ENCODE measurements around the gene EPHB3.

EPHB3 gene

GRCh38 chr3:184561913-184562877 is 610 bp downstream of the EPHB3 start:
- peak in 1 of 10 donors; percentile 72 for DNase-seq
- intact Hi-C loops (cut with DNase I) = loop anchor here (1.0 kb wide), 2 partner anchors 165 to 215 kb away; no protein-coding TSS in a partner anchor

DNA sequence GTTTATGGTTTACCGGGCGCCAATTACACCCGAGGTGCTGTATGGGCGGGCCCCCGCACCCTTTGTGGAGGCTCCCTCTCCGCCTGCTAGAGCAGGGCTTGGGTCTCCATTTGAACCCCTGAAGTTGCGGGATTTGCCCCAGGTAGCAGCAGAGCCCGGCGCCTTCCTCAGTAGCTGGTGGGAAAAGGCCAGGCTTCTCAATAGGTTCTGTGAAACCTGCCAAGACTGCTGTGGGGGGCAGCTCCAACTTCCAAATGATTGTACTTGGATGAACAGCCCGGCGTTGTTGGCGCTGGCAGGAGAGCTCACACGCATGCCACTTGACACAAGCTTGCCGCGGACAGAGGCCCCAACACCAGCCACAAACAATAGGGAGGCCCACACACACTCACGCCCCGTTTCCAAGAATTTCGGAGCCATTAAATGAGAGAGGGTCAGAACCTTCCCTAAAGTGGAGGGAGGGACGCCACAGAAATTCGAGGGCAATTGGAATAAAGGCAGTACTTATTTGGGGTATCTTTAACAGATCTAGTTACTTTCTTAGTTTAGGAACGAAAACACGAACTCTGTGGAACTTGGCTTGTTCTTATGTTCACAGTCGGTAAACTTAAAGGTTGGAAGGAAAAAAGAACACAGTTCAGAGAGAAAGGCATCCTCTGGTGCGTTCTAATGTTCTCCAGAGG is 1.4 kb downstream of the EPHB3 start:
- intact Hi-C loops (cut with DNase I) = no loop called here
- DNase-seq = peak in 4 of 10 donors; percentile 41 to 86 (median 66)

DNA sequence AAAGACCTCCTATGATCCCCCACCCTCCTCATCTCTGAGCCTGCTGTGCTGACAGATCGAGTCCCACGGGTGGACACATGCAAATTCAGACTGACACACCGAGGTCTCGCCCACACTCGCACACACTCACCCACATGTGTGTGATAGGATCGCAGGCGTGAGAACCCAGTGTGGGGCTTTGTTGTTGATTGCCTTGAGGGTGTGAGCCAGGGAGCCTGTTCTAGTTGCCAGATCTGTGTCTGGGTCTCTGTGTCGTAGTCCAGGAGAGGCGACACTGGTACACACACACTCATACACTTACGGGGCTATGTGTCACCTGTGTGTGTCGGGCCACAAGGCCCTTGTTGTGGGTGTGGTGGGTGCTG is 2.0 kb downstream of the EPHB3 start:
- peak in 2 of 10 donors; percentile 69 to 81 for DNase-seq
- intact Hi-C loops (cut with DNase I) = no loop called here

- intact Hi-C loops (cut with DNase I) = no loop called here
- peak in 2 of 10 donors; percentile 63 to 64 for DNase-seq
Measured at GRCh38 chr3:184563941-184564684, 2.5 kb downstream of the EPHB3 start.

DNA sequence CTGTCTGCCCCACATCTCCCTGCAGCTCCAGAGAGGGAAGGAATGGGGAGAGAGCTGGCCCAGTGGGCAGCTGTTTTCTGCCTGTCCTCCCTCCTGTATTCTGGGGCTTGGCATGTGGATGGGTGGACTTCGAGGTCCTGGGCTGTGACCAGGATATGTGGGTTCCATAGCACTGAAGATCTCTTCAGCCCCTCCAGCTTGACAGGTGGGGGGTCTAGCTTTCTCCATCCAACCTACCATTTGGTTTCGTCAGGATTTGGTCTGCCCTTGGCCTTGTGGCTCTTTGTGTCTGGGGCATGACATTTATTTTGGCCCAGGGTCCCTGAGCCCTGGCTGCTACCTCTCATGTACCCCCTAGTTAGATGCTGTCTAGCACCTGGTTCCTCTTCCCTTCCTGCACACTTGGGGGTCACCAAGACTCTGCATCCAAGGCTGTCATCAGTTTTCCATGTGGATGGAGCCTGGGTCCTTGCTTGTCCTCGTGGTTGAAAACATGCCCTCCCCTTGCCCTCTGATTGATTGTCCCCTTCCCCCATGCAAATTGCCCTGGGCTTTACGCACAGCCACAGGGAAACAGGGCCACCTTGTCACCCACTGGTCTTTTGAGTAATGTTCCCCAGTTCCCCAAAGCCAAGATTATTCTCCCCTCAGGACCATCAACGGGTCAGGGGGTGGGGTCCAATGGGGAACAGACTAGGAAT is 3.2 kb downstream of the EPHB3 start:
- DNase-seq = peak in 3 of 10 donors; percentile 30 to 37 (median 32)
- intact Hi-C loops (cut with DNase I) = no loop called here

DNA sequence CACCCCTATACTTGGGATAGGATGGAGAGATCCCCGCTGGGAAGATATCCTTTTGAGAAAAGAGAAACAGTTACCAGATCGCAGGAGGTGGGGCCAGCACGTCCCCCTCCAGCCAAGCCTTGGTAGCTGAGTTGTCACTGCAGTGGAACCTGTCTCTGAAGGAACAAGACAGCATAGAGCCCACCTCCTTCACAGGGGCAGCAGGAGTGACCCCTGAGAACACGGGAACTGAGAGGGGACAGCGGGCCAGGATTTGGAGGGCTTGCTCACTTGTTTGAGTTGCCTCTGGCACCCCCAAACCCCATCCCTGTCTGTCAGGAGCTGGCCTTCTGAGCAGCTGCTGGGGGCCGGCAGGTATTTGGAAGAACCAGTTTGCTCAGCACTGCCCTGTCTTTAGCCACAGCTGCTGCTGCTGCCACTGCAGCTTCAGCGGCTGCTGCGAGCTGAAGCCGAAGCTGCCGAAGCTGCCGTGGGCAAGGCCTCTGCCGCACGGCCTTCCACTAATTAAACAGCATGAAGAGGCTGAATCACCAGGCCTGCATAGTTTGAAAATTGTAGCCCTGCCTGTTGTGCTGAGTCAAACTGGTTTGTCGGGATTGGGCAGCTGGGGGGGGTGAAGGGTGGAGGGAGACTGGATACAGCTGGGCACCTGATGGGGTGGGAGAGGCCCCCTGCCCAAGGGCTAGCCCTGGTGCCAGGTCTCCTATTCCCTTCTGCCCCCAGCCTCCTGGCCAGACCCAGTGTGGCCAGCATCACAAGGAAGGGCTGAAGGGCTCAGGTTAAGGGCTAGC is 4.0 kb downstream of the EPHB3 start:
- intact Hi-C loops (cut with DNase I) = no loop called here
- peak in 5 of 10 donors; percentile 45 to 93 (median 85) for DNase-seq

GRCh38 chr3:184566441-184567414 is 5.1 kb downstream of the EPHB3 start:
- DNase-seq = peak in 2 of 10 donors; percentile 68 to 74
- intact Hi-C loops (cut with DNase I) = no loop called here

DNA sequence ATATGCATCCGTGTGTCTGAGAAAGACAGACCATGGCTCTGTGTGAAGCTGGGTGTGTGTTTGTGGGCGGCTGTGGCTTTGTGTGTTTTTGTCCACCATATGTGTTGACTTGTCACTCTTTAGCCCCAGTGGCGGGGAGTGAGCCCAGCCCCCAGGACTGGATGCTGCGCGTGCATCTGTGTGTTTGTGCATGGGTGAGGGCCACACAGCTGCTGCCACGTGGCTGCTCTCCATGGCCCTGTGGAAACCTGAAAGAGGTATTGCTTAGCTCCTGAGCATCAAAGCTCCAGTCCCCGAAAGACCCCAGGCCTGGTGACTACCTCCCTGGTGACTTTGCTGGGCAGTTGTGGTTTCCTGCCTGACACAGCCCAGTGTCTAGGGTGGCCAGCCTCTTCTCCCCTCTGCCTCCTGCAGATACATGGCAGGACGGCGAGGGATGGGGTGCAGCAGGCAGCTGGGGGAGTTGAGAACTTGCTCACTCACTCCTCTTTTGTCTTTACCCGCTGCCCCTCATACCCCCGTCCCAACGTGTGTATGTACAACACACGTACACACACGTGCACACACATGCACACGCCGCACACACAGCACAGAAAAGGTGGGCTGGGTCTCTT is 6.5 kb downstream of the EPHB3 start:
- intact Hi-C loops (cut with DNase I) = no loop called here
- DNase-seq = peak in 2 of 10 donors; percentile 77

- no peak for DNase-seq
- intact Hi-C loops (cut with DNase I) = no loop called here
Measured at GRCh38 chr3:184568560-184568923, 7.0 kb downstream of the EPHB3 start.

GRCh38 chr3:184568924-184569829 is 7.6 kb downstream of the EPHB3 start:
- intact Hi-C loops (cut with DNase I) = no loop called here
- peak; percentile 40 to 95 (median 70) for DNase-seq

DNA sequence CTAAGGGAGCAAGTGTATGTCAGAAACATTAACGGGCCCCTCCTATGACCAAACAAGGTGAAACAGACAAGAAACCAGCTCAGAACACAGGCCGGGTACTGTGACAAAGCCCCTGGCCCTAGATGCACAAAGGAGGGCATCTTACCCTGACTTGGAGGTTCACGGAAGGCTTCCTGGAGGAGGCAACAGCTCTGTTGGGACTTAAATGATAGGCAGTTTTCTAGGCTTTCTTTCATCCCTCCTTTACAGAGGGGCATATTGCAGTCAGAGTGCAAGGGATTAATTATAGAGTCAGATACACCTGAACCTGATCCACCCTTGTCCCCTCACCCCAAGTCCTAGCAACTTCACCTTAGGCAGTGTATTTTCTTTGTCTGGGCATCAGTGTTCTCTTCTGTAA is 8.4 kb downstream of the EPHB3 start:
- intact Hi-C loops (cut with DNase I) = no loop called here
- peak in 1 of 10 donors; percentile 2 for DNase-seq

DNA sequence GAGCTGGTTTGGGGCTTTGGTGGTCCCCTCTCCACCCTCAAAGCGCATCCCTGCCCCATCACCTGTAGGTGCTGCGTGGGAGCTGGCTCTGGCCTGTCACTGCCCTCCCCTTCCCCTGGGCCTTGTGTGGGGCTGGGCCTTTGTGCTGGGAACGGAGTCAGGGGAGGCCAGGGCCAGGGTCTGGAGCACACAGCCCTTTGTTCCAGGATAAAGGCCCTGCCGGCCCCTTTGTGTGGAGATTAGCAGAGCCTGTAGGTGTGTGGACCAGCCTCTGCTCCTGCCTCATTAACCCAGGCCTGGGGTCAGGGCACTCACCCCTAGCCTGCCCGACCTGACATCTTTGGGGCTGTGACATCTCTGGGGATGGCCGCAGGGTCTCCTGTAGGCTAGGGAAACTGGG is 8.9 kb downstream of the EPHB3 start:
- peak in 1 of 10 donors; percentile 24 for DNase-seq
- intact Hi-C loops (cut with DNase I) = no loop called here

DNA sequence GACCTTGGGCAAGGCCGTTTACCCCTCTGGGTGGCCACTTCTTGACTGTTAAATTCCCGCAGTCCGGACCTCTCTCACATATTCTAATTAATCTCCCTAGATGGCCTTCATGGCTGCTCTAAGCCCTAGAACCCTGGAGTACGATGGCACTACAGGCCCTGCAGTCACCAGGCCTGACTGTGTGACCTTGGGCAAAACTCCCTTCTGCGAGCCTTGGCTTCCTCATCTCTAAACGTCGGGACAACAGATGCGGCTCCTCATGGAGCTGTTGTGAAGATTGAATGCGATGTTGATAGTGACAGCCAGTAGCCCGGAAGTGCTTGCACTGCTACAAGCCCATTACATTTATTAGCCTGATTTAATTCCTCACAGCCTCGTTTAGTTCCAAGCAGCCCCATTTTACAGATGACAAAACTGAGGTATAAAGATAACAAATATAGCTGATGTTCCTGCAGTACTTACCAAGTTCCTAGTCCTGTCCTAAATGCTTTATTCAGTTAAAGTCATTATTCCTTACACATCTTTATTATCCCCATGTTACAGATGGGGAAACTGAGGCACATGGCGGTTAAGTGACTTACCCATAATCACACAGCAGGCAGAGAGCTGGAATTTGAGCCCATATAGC is 10.3 kb downstream of the EPHB3 start:
- intact Hi-C loops (cut with DNase I) = no loop called here
- peak in 1 of 10 donors; percentile 9 for DNase-seq

DNA sequence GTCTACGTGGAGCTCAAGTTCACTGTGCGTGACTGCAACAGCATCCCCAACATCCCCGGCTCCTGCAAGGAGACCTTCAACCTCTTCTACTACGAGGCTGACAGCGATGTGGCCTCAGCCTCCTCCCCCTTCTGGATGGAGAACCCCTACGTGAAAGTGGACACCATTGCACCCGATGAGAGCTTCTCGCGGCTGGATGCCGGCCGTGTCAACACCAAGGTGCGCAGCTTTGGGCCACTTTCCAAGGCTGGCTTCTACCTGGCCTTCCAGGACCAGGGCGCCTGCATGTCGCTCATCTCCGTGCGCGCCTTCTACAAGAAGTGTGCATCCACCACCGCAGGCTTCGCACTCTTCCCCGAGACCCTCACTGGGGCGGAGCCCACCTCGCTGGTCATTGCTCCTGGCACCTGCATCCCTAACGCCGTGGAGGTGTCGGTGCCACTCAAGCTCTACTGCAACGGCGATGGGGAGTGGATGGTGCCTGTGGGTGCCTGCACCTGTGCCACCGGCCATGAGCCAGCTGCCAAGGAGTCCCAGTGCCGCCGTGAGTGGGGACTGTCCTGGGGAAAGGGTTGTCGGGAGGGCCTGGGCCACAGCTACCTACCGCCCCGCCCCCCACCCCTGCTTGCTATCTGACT is 11.2 kb downstream of the EPHB3 start:
- DNase-seq = peak in 1 of 10 donors; percentile 64
- intact Hi-C loops (cut with DNase I) = no loop called here

GRCh38 chr3:184574515-184575417 is 13.2 kb downstream of the EPHB3 start:
- peak in 1 of 10 donors; percentile 35 for DNase-seq
- intact Hi-C loops (cut with DNase I) = no loop called here

All from posterior cingulate gyrus (tissue), 11 donors.